IPS-15b (cell line): ENCODE results near the gene PITPNC1.

Experiments
- H3K27me3 ChIP-seq: one replicate; pipeline ENCODE4 v1.6.1; 2013; ENCODE audit warnings: low read length; ENCODE audit not compliant: control insufficient read depth, insufficient read depth
- H3K36me3 ChIP-seq: one replicate; pipeline ENCODE4 v1.6.1; 2013; ENCODE audit warnings: low read length; ENCODE audit not compliant: control insufficient read depth, insufficient read depth
- H3K4me1 ChIP-seq: one replicate; pipeline ENCODE4 v1.6.1; 2013; ENCODE audit warnings: mild to moderate bottlenecking, low read length; ENCODE audit not compliant: control insufficient read depth, insufficient read depth
- H3K4me3 ChIP-seq: one replicate; pipeline ENCODE4 v1.5.1; 2013; ENCODE audit warnings: low read depth, low read length
- H3K9ac ChIP-seq: one replicate; pipeline ENCODE4 v1.6.1; 2013; ENCODE audit warnings: low read depth, mild to moderate bottlenecking, low read length
- H3K9me3 ChIP-seq: one replicate; pipeline ENCODE4 v1.6.1; 2013; ENCODE audit warnings: mild to moderate bottlenecking, low read length; ENCODE audit not compliant: control insufficient read depth, insufficient read depth

PITPNC1 gene

GRCh38 chr17:67499685-67500084 lies 122.6 kb downstream of the PITPNC1 start:
- no peaks in the 10 kb centered on the region for H3K9me3 ChIP-seq
- H3K4me1 ChIP-seq = peaks cover 5% of the 10 kb centered on the region
- H3K27me3 ChIP-seq = no peaks in the 10 kb centered on the region
- H3K36me3 ChIP-seq = no peaks in the 10 kb centered on the region
- no peak overlapping the region for H3K9ac ChIP-seq
- H3K4me3 ChIP-seq = no peak overlapping the region

DNA sequence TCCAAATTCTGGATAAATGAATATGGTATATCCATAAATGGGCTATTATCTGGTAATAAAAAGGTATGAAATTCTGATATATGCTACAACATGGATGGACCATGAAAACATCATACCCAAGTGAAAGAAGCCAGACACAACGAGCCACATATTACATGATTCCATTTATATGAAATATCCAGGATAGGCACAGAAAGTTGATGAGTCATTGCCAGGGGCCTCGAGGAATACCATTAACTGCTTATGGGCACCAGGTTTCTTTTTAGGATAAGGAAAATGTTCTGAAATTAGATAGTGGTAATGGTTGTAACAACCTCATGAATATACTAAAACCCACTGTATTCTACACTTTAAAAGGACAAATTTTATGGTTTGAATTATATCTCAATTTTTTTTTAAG lies 123.2 kb downstream of the PITPNC1 start:
- Histone ChIP-seq H3K4me1 (peaks cover 5% of the 10 kb centered on the region), H3K9me3 (no peaks in the 10 kb centered on the region), H3K9ac (no peak overlapping the region), H3K4me3 (no peak overlapping the region), H3K36me3 (no peaks in the 10 kb centered on the region), H3K27me3 (no peaks in the 10 kb centered on the region)

DNA sequence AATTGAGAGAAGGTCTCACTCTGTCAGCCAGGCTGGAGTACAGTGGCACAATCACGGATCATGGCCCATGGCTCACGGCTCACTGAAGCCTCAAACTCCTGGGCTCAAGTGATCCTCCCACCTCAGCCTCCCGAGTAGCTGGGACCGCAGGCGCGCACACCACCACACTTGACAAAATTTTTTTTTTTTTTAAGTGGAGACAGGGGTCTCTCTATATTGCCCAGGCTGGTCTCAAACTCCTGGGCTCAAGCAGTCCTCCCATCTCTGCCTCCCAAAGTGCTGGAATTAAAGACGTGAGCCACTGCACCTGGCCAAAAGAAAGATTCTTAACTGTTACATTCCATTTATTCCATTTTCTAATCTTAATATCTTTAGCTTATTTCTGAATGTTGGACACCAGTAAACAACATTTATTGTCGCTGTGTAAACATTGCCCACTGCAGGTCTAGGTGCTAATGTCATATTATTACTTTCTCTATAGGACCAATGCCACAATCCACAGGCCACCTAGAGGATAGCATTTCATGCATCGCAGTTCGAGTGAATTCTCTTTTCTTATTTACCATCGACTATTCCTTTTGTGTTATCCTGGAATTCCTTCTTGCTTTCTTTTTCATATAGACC lies 123.7 kb downstream of the PITPNC1 start:
- Histone ChIP-seq H3K27me3 (no peaks in the 10 kb centered on the region), H3K4me3 (no peak overlapping the region), H3K9ac (no peak overlapping the region), H3K36me3 (no peaks in the 10 kb centered on the region), H3K4me1 (peaks cover 5% of the 10 kb centered on the region), H3K9me3 (no peaks in the 10 kb centered on the region)

- Histone ChIP-seq H3K27me3 (no peaks in the 10 kb centered on the region), H3K9me3 (no peaks in the 10 kb centered on the region), H3K36me3 (no peaks in the 10 kb centered on the region), H3K4me1 (peaks cover 5% of the 10 kb centered on the region), H3K9ac (no peak overlapping the region), H3K4me3 (no peak overlapping the region)
Observed at GRCh38 chr17:67502151-67502550, 125.1 kb downstream of the PITPNC1 start.

DNA sequence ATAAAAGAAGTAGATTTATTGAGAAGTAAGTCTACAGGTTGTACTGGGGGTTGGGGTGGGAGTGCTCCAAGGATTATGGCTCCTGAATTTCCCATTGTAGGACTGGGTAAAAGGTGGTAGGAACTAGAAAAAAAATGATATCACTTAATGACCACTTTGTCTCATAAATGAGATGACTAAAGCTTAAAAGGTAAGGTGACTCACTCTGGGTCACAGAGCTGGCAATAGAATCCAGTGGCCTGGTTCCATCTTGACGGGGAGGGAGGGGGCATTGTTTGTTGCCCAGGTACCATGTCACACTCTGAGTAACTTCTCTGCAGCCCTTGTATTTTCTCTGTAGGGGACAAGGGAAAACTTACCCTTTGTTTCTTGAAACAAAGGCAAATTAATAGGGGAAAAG lies 126.1 kb downstream of the PITPNC1 start:
- H3K27me3 ChIP-seq = no peaks in the 10 kb centered on the region
- H3K4me1 ChIP-seq = peaks cover 5% of the 10 kb centered on the region
- H3K9ac ChIP-seq = no peak overlapping the region
- no peak overlapping the region for H3K4me3 ChIP-seq
- no peaks in the 10 kb centered on the region for H3K9me3 ChIP-seq
- no peaks in the 10 kb centered on the region for H3K36me3 ChIP-seq

DNA sequence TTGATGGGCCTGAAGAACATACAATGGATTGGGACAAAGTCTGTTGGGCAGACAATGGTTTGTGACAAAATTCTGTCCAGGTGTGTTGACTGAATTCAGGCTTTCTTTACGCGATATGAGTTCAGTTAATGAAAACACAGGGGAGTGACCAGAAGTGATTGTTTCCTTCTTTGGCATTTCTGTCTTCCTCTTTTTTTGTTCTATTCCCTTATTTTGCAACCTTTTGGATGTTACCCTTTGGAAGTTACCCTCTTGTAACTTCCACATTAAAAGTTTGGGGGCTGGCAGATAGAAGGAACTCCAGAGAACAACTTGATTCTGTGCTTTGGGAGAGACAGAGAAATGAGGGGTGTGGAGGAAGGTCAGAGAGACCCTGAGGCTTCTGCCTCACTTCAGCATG lies 126.7 kb downstream of the PITPNC1 start:
- no peak overlapping the region for H3K9ac ChIP-seq
- no peaks in the 10 kb centered on the region for H3K9me3 ChIP-seq
- H3K4me3 ChIP-seq = no peak overlapping the region
- H3K36me3 ChIP-seq = no peaks in the 10 kb centered on the region
- peaks cover 5% of the 10 kb centered on the region for H3K4me1 ChIP-seq
- no peaks in the 10 kb centered on the region for H3K27me3 ChIP-seq

DNA sequence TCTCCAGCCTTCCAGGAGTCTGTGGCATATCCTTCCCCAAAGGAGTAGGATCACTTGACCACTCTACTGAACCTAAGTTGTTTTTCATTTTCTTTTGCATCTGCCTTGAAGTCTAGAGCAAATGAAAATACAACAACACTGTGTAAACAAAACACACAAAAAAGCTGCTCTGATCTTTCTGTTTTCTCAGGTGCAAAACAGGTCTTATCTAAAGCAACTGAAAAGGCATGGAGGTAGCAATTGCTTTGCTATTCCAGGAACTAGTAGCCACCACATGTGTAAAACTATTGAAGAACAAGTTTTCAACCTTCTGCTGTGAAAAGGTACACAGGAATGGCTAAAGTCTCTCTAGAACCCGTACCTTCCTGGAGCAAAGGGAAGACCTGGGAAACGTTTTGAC lies 127.1 kb downstream of the PITPNC1 start:
- H3K4me1 ChIP-seq = peaks cover 5% of the 10 kb centered on the region
- H3K27me3 ChIP-seq = no peaks in the 10 kb centered on the region
- H3K9ac ChIP-seq = no peak overlapping the region
- no peak overlapping the region for H3K4me3 ChIP-seq
- no peaks in the 10 kb centered on the region for H3K36me3 ChIP-seq
- no peaks in the 10 kb centered on the region for H3K9me3 ChIP-seq

DNA sequence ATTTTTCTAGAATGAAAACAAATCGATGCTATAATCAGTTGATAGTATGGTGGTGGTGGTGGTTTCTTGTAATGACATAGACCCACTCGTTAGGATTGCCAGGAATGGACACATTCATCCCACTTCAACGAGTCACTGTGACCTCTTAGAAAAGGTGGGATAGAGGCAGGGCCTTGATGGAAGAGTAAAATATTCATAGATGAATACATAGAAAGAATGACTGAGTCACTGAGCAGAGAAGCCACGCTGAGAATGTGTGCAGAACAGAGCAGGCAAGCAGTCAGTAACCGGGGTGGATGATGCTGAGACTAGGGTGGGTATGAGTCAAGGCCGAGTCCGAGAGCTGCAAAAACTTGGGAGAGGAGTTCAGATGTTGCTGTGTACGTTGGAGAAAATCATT lies 129.9 kb downstream of the PITPNC1 start:
- Histone ChIP-seq H3K27me3 (no peaks in the 10 kb centered on the region), H3K9me3 (no peaks in the 10 kb centered on the region), H3K4me1 (peaks cover 7% of the 10 kb centered on the region), H3K36me3 (no peaks in the 10 kb centered on the region), H3K4me3 (no peak overlapping the region), H3K9ac (no peak overlapping the region)

DNA sequence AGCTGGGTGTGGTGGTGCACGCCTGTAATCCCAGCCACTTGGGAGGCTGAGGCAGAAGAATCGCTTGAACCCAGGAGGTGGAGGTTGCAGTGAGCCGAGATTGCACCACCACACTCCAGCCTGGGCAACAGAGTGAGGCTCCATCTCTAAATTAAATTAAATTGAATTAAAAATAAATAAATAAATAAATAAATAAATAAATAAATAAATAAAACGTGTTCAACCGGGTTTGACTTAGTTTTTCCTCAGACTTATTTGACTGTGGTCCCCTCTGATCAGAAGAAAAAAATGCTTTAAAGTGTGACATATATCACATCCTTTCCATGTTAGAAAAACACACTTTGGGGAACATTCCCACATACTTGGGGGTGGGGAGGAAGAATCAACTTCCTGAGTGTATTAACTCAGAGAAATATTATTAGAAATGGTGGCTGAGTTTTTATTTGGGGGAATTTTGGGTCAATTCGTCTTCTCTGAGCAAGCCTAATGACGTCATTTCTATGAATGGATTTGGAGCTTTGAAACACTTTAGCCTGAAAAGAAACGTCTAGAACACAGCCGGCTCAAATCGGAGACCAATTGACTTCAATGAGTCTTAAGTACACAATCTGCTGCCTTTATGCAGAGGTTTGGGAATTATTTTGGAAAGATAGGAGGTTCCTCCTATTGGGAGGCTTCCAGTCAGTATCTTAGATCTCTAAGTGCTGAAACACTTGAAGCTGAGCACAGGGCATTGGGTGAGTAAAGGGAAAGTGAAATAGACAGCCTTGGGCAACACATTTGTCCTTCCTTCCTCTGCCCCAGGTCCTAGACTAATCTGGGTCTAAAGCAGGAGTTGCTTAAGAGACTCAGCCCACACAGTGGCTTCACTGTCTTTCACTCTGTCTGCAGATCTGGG lies 132.6 kb downstream of the PITPNC1 start:
- H3K4me3 ChIP-seq = no peak overlapping the region
- H3K9me3 ChIP-seq = no peaks in the 10 kb centered on the region
- H3K9ac ChIP-seq = no peak overlapping the region
- H3K4me1 ChIP-seq = peaks cover 2% of the 10 kb centered on the region
- H3K36me3 ChIP-seq = no peaks in the 10 kb centered on the region
- H3K27me3 ChIP-seq = no peaks in the 10 kb centered on the region

GRCh38 chr17:67511012-67511411 lies 133.9 kb downstream of the PITPNC1 start:
- H3K36me3 ChIP-seq = no peaks in the 10 kb centered on the region
- H3K9me3 ChIP-seq = no peaks in the 10 kb centered on the region
- no peak overlapping the region for H3K9ac ChIP-seq
- peaks cover 8% of the 10 kb centered on the region for H3K4me1 ChIP-seq
- H3K4me3 ChIP-seq = no peak overlapping the region
- H3K27me3 ChIP-seq = no peaks in the 10 kb centered on the region

DNA sequence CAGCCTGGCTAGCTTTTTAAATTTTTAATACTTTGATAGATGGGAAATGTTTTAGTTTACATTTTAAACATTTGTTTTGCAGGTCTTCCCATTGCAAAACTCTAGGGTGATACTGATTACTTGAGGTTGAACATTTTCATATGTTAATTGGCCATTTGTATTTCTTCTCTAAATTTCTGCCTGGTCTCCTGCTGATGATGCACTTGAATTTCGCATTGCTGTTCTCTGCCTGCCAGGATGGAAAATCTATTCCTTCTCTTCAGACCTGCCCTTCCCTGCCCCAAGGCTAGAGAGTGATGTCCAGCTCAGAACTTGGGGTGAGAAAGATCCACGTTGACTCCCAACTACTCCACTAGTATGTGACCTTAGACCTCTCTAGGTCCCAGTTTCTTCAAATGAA lies 134.7 kb downstream of the PITPNC1 start:
- Histone ChIP-seq H3K36me3 (no peaks in the 10 kb centered on the region), H3K4me3 (no peak overlapping the region)

DNA sequence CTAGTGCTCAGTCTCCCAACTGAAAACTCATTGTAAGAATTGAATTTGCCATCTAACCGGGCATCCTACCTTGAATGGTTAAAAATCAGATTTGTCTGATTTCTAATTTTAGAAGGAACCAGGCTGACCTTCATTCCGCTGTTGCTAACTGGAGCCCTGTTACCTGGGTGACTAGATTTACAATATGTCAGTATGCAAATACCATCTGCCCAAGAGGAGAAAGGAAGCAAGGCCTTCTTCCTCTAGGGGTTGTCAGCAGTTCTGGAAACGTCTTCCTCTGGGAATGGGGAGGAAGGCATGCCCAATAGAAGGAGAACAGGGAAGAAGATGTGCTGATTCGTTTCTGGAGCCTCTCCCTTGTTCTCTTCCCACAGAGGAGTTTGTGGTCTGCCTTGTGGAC lies 137.9 kb downstream of the PITPNC1 start:
- Histone ChIP-seq H3K9ac (no peak overlapping the region), H3K4me1 (peaks cover 15% of the 10 kb centered on the region), H3K4me3 (no peak overlapping the region), H3K9me3 (no peaks in the 10 kb centered on the region), H3K27me3 (no peaks in the 10 kb centered on the region), H3K36me3 (no peaks in the 10 kb centered on the region)

More for the DNA sequence above, 134.7 kb downstream of the PITPNC1 start:
- H3K9ac ChIP-seq = no peak overlapping the region
- no peaks in the 10 kb centered on the region for H3K9me3 ChIP-seq
- H3K4me1 ChIP-seq = peaks cover 8% of the 10 kb centered on the region
- no peaks in the 10 kb centered on the region for H3K27me3 ChIP-seq
